GM18526 (cell line): ENCODE data around the gene SEMA3D.

Experiments used
- POLR2A ChIP-seq: IDR thresholded peaks from 3 replicates; pipeline ENCODE4 v1.6.1; 2011; ENCODE audit not compliant: insufficient read length; ENCODE audit errors: extremely low read depth

Gene SEMA3D

DNA sequence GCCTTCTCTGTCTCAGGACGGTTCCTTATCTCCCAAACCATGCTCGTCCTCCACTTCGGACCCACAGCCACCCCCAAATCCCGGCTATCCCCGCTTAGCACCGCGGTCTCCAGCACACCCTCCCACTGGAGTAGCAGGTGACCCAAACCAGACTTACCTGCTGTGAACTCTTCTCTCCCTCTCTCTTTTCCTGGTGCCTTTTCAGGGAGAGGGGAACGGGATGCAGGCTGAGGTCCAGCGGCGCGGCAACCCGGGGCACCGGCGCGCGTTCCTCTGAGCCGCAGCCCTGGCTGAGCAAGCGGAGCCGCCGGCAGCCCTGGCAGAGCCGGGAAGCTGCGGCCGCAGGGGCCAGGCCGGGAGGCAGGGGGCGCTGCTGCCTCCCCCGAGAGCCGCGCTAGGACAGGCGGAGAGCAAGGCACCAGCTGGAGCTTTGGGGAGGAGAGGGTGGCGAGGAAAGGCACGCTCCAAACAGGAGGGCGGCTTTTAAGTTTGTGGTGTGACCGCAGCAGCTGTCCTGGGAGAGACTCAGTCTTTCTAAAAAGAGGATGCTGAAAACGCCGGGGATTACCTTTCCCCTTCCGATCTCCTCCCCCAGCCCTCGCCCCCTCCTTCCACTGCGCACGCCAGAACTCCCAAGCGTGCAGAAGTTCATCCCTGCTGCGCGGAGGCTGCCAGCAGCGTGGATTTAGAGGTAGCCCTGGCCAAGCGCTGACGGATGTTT lies at the start of gene SEMA3D:
Gene SEMA3D (minus strand): TSS at position 536 of the 721 bp plus-strand sequence. CDS start 65,165 bp downstream, outside the sequence.
- TF ChIP-seq POLR2A = no peak

DNA sequence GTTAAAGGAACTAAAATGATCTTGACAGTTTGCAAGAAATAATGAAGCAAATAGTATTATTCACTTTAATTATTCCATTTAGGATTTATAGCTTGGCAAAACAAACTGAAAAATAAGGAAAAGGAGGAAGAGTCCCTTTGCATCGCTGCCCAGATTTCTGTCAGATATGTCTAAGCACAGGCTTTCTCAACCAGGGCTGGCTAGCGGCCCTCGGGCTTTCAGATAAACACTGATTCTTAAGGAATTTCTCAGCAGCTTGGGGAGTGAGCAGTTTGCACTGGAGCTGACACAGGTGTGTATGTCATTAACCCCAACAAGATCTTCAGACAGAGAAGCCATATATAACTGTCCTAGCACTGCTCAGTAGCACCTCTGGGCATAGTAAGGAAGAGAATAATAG lies 47.9 kb upstream of the SEMA3D start:
- no peak for TF ChIP-seq POLR2A

DNA sequence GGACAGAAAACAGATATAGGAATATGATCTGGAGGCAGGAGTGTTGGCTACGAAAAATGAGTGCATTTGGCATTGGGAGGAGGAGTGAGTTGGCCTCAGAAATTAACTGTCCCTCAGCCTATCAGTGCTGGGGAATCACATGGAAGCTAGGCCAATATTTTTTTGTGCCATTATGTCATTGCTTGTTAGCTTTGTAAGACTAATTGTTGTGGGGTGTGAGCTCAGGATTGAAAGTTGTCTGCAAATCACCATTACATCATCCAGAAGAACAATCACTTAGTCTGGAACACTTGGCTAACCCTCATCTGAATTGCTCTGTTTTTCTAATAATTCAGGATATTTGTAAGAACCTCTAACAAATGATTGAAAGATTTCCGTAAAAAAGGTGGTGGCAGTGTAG lies 45.2 kb upstream of the SEMA3D start:
- TF ChIP-seq POLR2A = no peak

DNA sequence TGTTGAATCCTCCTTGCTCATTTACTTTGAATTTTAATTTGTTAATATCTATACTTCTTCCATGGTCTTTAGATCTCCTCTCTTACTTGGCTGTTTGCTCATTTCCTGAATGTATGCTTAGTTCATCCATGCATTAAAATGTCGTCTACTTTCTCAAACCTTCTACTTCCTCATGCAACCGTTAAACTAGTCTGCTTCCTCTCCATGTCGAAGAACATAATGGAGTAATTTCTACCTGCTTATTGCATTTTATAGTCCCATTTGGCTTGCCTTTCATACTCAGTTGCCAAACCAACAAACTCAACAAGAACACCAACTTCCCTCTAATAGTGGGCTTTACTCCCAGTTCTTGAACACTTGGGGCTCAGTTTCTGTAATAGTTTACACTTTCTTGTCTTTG lies 43.8 kb upstream of the SEMA3D start:
- no peak for TF ChIP-seq POLR2A

DNA sequence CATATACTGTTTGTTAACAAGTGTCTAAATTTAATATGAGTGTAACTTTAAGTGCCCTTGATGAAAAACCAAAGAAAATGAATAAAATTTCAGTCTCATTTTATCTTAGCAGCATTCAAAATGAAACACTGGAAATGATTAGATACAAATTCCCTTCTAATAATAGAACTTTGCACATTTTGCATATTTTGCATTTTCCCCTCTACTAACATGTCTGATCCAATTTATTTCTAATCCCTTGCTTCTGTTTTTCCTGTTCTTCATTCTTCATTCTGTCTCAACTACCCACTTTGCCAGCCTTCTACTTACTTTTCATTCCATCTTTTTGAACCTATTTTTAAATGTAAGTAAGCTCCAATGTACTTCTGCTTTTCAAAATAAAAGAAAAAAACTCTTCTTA lies 42.7 kb upstream of the SEMA3D start:
- no peak for TF ChIP-seq POLR2A

DNA sequence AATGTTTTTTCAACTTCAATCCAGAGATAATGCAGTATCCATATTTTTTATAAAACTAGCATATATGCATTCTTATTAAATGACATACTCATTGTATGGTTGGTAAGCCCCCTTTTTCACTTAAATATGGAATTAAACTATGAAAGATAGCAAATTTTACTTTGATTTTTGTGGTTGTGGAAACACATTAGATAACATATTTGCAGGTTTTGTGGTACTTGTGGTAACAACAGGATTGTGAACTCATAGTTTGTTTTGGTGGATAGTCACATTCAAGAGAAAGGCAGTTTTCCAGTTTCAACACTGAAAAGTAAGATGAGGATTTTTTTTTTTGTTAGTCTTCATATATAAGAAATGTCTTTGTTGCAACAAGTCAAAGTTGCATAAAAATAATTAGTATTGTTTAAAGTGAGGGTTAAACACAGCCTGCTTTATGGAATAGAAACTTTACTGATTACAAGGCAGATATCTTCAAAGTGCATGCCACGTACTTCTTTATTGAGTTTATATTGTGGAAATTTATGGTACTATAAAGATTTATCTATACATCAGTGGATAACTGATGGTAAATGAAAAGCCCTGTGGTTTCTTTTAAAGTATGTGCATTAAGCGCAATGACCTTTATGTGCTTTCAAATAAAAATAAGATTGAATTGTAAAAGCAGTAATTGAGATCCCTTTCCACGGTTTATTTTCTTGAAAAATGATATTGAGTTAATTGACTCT lies 39.7 kb upstream of the SEMA3D start:
- TF ChIP-seq POLR2A = no peak

DNA sequence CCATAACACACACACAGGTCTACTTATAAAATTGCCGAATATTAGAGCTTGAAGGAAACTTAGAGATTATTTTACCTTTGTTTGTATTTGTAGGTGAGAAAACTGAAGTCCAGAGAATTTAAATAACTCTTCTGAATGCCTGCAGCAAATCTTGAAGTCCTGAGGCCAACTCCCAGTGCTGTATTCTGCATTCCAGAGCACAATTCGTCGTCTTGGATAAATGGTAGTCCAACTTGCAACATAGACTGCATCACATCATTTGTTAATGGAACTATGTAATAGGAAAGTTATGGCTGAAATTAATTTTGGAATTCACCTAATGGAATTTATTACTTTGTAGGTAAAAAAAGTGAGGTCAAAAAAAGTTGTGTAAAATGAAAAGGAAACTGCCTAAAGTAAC lies 37.3 kb upstream of the SEMA3D start:
- TF ChIP-seq POLR2A = no peak

DNA sequence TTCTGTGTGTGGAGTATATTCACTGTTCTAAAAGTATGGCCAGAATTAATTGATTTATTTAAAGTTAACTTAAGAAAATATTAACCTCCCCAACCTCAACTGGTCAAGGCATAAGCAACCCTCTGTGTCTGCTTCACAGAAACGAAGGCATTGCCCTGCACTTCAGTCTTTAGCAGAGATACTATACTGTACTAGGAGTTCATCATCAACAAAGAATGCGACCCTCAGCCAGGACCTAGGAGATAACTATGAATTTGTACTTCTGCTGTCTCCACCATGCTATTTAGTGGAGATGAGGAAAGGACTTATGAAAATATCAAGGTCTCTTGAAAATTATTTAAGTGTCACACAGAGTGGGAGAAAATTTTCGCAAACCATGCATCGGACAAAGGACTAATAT lies 35.7 kb upstream of the SEMA3D start:
- TF ChIP-seq POLR2A = no peak

DNA sequence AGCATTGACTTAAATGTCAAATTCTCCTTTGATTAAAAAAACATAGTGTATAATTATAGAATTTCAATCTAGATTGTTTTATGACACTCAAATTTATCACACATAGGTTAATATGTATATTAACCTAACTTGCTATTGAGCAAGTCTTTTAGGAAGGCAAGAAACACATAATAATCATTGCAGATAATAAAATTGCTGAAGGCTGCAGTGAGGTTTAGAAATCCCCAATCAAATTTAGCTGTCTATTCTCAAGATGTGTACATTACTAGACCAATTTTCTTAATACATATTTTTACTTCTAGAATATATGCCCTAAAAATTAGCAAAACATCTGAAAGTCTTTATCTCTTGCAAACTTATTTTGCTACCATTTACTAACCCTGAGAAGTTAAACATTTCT lies 34.9 kb upstream of the SEMA3D start:
- no peak for TF ChIP-seq POLR2A

DNA sequence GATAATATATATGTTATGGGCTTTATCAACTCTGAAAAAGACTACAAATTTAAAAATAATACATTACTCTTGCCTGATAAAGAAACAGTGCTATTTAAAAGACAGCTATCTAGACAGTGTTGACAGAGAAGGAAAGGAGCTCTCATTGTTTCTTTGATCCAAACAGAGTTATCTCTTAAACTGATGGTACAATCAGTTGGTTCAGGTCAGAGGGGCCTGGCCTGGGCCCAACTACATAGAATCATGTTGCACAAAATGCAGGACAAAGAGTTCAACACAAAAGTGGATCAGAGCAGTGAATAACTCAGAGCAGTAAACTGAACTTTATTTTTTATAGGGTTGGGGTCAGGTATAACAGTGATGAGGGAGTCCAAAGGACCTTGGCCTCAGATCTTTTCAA lies 33.8 kb upstream of the SEMA3D start:
- TF ChIP-seq POLR2A = no peak

DNA sequence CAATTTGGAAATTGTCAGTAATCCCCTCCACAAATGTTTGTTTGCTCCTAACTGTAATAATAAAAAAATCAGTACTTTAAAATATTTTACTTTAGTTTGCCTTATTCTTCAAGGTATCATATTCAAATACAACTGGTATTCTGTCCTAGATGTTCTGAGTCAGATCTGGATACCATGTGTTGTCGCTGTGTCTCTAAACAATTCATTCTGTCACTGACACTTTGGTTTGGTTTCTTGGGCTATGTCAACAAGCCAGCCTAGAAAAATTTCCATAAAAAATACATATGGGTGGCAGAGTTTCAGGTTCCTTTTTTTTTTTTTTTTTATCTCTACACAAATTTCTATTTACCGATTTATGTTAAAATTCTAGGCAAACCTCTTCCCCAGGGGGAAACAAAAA lies 33.2 kb upstream of the SEMA3D start:
- TF ChIP-seq POLR2A = no peak

DNA sequence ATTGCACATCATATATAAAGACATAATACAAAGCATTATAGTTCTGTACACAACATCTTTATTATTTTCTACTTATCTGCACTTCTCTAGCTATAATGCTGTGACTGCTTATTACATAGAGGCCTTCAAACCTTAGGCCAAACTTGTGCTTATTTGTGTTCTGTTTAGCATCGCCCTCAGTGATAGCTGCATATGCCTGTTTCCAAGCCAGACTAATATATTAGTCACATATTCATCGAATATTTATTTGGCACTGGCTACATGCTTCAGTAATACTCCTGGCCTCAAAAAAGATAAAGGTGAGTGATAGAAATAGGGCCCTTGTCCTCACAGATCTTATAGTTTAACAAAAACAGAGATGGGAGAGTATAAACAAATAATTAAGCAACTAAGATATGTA lies 30.2 kb upstream of the SEMA3D start:
- no peak for TF ChIP-seq POLR2A

DNA sequence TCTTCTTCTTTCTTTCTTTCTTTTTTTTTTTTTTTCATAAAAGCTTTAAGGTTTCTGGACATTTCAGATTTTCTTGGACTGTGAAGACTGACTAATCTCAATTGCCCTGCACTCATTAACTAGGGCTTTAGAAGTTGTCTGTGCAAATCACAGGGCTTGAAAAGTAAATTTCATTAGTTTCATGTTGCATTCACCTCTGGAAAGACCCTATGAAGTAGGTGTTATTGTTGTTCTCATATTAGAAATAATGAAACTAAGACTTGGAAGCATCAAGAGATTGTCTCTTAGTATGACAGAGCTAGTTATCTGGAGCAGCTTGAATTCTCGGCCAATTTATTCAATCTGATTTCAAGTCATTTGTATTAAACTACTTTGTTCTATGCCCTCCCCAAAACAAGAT lies 28.2 kb upstream of the SEMA3D start:
- no peak for TF ChIP-seq POLR2A

DNA sequence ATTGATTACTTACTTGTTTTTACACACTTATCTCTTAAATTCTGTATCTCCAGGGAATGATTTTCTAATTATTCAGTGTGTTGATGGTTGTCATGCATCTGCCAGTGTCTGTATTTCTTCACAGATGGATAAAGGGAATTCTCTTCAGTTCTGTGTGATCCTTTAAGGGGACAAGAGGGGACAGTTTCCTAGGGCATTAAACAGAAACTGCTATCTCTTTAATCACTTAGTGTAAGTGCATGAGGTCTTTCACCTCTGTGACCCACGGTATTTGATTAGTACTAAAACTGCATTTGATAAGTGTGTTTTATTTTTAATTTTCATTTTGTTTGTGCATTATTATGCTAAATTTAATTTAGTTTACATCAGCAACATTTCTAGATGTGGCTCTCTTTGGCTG lies 26.6 kb upstream of the SEMA3D start:
- TF ChIP-seq POLR2A = no peak

DNA sequence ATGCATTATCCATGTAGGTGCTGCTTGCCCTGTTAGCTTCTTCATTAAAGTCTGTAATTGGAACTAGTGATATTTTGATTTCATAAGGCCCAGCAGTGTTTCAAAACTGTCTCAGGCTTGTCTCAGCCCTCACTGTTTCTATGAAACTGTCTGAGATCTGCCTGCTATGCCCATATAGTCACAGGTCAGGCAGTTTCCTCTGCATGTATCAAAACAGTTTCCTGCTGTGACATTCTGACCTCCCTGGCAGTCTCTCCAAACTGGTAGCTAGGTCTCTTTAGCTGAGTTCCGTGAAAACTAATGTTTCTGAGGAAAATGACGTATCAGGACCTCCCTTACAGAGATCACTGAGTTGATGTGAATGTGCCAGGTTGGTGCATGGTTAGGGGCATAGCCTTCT lies 18.9 kb upstream of the SEMA3D start:
- TF ChIP-seq POLR2A = no peak

DNA sequence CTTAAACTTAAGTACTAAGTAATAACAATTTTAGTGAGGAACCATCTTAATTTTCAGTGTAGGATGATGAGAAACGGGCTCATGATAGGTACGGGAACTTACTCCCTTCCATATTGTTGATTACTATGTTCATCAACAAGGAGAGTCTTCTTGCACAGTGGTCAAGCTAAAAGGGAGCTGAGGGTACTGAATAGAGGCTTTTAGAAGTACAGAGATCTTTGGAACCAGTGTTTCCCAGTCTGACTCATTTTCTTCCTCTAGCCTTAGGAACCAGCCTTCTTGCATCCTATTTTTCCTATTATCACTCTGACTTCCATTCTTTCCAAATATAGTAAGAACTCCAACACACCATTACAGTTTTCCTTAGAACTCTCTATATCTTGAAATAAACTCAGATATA lies 17.6 kb upstream of the SEMA3D start:
- no peak for TF ChIP-seq POLR2A

DNA sequence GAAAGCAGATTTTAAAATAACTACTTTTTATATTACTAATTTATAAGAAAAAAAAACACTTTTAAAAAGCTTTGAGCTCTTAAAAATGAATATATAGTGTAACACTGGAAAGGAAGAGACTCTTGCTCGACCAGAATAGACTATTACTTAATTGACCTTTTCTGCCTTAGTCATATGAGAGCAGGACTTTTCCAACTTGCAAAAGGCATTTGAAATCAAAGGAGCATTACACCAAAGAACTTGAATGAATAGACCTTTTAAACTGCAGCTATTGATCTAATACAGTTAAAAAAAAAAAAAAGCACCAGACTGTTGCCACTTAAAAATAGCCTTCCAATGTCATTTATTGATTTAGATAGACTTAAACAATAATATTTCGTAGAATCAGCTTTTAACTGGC lies 17.2 kb upstream of the SEMA3D start:
- no peak for TF ChIP-seq POLR2A
